Measurements from ENCODE around the gene NLRC4. TPM values are rescaled to one million over a fixed set of nuclear protein-coding genes. Genes with fewer than 3 reads are reported as not detected.

NLRC4 gene, protein sequence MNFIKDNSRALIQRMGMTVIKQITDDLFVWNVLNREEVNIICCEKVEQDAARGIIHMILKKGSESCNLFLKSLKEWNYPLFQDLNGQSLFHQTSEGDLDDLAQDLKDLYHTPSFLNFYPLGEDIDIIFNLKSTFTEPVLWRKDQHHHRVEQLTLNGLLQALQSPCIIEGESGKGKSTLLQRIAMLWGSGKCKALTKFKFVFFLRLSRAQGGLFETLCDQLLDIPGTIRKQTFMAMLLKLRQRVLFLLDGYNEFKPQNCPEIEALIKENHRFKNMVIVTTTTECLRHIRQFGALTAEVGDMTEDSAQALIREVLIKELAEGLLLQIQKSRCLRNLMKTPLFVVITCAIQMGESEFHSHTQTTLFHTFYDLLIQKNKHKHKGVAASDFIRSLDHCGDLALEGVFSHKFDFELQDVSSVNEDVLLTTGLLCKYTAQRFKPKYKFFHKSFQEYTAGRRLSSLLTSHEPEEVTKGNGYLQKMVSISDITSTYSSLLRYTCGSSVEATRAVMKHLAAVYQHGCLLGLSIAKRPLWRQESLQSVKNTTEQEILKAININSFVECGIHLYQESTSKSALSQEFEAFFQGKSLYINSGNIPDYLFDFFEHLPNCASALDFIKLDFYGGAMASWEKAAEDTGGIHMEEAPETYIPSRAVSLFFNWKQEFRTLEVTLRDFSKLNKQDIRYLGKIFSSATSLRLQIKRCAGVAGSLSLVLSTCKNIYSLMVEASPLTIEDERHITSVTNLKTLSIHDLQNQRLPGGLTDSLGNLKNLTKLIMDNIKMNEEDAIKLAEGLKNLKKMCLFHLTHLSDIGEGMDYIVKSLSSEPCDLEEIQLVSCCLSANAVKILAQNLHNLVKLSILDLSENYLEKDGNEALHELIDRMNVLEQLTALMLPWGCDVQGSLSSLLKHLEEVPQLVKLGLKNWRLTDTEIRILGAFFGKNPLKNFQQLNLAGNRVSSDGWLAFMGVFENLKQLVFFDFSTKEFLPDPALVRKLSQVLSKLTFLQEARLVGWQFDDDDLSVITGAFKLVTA
- 0.03 to 0.09 TPM (median 0.09 TPM) in 4 of 5 replicates, not detected in the other for total RNA-seq (2022; extraction: Qiagen RNA extraction; ENCODE audit: low read depth)

DNA sequence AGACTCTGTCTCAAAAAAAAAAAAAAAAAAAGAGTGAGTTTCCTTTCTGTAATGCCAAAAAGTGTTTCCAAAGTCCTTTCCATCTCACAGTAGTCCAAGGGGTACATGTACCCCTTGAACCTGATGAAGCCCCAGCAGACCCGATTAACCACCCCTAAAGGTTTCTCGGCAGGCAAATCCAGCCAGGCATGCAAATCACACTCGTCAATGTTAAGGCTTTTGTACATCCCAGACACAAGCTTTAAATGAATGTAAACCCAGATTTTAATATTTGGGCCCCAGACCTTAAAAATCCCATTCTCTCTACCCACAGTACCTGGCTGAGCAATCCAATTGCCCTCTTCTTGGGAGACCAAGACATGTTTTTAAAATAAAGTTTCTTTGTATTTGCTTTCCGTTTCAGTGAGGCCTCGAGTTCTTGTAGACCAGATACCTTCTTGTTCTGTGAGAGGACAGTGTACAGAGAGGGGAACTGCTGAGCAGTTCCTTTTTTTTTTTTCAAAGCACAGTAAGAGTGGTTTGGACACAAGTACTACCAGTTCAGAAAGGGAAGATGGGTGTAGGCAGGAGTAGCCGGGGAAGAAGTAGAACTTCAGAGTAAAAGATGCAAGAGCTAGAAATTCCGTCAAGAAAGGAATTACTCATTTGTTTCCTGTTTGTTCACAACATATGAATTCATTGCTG, at the start of gene NLRC4:
Gene NLRC4, minus strand, starts transcription at position 465 of the 684 bp plus-strand sequence. CDS start 8,111 bp downstream, outside the sequence.

DNA sequence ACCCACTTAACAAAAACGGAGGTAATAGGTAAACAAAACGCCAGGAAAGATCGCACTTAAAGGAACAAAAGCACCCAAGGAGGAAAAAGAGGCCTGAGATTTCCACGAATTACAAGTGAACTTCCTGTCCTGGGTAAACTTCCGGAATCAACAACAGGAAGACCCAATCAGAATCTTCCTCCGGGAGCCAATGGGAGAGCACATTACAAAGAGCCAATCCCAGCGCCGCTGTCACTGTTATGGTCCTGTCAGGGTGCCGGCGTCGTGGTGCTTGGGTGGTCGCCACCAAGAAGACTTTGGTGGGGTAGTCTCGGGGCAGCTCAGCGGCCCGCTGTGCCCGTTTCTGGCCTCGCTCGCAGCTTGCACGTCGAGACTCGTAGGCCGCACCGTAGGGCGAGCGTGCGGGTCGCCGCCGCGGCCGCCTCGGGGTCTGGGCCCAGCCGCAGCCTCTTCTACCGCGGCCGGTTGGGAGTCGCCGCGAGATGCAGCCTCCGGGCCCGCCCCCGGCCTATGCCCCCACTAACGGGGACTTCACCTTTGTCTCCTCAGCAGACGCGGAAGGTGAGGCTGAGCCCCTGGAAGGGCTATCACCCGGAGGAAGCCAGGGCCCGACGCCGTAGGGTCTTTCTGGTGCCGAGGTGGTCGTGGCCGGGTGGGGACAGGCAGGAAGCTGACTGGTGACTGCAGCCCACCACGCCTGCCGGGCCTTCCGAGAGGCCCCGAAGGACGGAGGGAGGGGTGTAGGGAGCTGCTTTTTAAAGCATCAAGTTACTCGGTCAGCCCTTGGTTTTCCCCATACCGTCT, 13.2 kb upstream of the NLRC4 start, which contains the start of gene YIPF4:
Gene YIPF4, plus strand, starts transcription at position 231 of the 804 bp plus-strand sequence. Its CDS starts 252 bp downstream, at position 483.

Other genes starting within 250 kb of the NLRC4 start
- 106 to 122 TPM (median 112 TPM) in 5 replicates for gene DPY30, start 225.1 kb downstream of the NLRC4 start, total RNA-seq (2022; extraction: Qiagen RNA extraction; ENCODE audit: low read depth)
- 9.5 to 16.5 TPM (median 14.2 TPM) in 5 replicates for gene SPAST, start 201.3 kb downstream of the NLRC4 start, total RNA-seq (2022; extraction: Qiagen RNA extraction; ENCODE audit: low read depth)
- 12.5 to 21.2 TPM (median 16.4 TPM) in 5 replicates for gene SLC30A6, start 99.0 kb downstream of the NLRC4 start, total RNA-seq (2022; extraction: Qiagen RNA extraction; ENCODE audit: low read depth)
- gene YIPF4, start 13.0 kb upstream of the NLRC4 start, total RNA-seq (2022; extraction: Qiagen RNA extraction; ENCODE audit: low read depth): 33.5 to 55.4 TPM (median 49.8 TPM) in 5 replicates
- gene BIRC6, start 92.1 kb upstream of the NLRC4 start, total RNA-seq (2022; extraction: Qiagen RNA extraction; ENCODE audit: low read depth): 26.3 to 41.7 TPM (median 29.3 TPM) in 5 replicates

Data from A549 treated with GW870086 at 1 μM for 4 hours (cell line).